Retinal pigment epithelial cell (primary cell): Measurements from ENCODE around the gene SNX25.
"Not testable (repeated sequence)": the region's sequence is repeated elsewhere in the genome, so short reads cannot be mapped to it uniquely, and the experiment has no call there.

Experiments used
- DNase-seq: peaks from one replicate; pipeline ENCODE4 v3.0.0-alpha.2; 2010; ENCODE audit warnings: low read depth
- H3K4me3 ChIP-seq: 2 replicates; pipeline ENCODE4 v1.5.1; 2011; ENCODE audit warnings: mild to moderate bottlenecking, low read length, control low read depth, moderate library complexity
- CTCF ChIP-seq: conservative IDR thresholded peaks from 2 replicates; pipeline ENCODE4 v1.5.1; 2011; ENCODE audit warnings: low read depth, low read length, control low read depth, inconsistent platforms

The SNX25 gene

GRCh38 chr4:185304944-185305690, 95.7 kb downstream of the SNX25 start:
- DNase-seq: peak; percentile 43
- peak overlapping the region; percentile 26 for H3K4me3 ChIP-seq
- peak; percentile 79 for TF ChIP-seq CTCF

- no peak overlapping the region for H3K4me3 ChIP-seq
- DNase-seq: peak; percentile 100
- TF ChIP-seq CTCF: no peak
Measured at GRCh38 chr4:185305979-185306442, 96.6 kb downstream of the SNX25 start.

- no peak overlapping the region for H3K4me3 ChIP-seq
- TF ChIP-seq CTCF: no peak
- DNase-seq: peak; percentile 45
Measured at GRCh38 chr4:185307136-185307950, 97.9 kb downstream of the SNX25 start.

GRCh38 chr4:185309770-185310169, 100.4 kb downstream of the SNX25 start:
- no peak for DNase-seq
- no peak overlapping the region for H3K4me3 ChIP-seq
- no peak for TF ChIP-seq CTCF

GRCh38 chr4:185311113-185311888, 101.9 kb downstream of the SNX25 start:
- TF ChIP-seq CTCF: no peak
- H3K4me3 ChIP-seq: no peak overlapping the region
- no peak for DNase-seq

GRCh38 chr4:185312699-185313098, 103.3 kb downstream of the SNX25 start:
- no peak for TF ChIP-seq CTCF
- no peak overlapping the region for H3K4me3 ChIP-seq
- no peak for DNase-seq

GRCh38 chr4:185317462-185317861, 108.1 kb downstream of the SNX25 start:
- not testable (repeated sequence) for H3K4me3 ChIP-seq, DNase-seq
